GM18951 (cell line): ENCODE results near the gene XRCC3.
"Not testable (repeated sequence)": the region's sequence is repeated elsewhere in the genome, so short reads cannot be mapped to it uniquely, and the experiment has no call there.

Experiments
- POLR2A ChIP-seq: IDR thresholded peaks from 4 replicates; pipeline ENCODE4 v1.6.1; 2011; ENCODE audit warnings: mild to moderate bottlenecking; ENCODE audit not compliant: insufficient read length, insufficient read depth; ENCODE audit errors: extremely low read depth
- in situ Hi-C: fragments of 300-500 bp; cut with MboI; formaldehyde crosslinking; loops from one replicate; pipeline ENCODE4 v1.12.0; 2022; ENCODE audit warnings: low sequenced_read_pairs, mixed read lengths, inconsistent platforms; ENCODE audit not compliant: unreplicated experiment

Gene XRCC3

GRCh38 chr14:103662029-103662428 is 53.2 kb downstream of the XRCC3 start:
- in situ Hi-C loops = no loop called here
- no peak for TF ChIP-seq POLR2A

- in situ Hi-C loops = no loop called here
- no peak for TF ChIP-seq POLR2A
Measured at GRCh38 chr14:103659631-103660030, 55.6 kb downstream of the XRCC3 start.

- in situ Hi-C loops = no loop called here
- no peak for TF ChIP-seq POLR2A
Measured at GRCh38 chr14:103657471-103657870, 57.8 kb downstream of the XRCC3 start.

GRCh38 chr14:103656756-103657133 is 58.5 kb downstream of the XRCC3 start:
- no peak for TF ChIP-seq POLR2A
- in situ Hi-C loops = no loop called here

- in situ Hi-C loops = no loop called here
- TF ChIP-seq POLR2A = no peak
Measured at GRCh38 chr14:103656031-103656755, 59.1 kb downstream of the XRCC3 start.

GRCh38 chr14:103654619-103655018 is 60.6 kb downstream of the XRCC3 start:
- TF ChIP-seq POLR2A = no peak
- in situ Hi-C loops = no loop called here

- in situ Hi-C loops = no loop called here
- no peak for TF ChIP-seq POLR2A
Measured at GRCh38 chr14:103653805-103654204, 61.4 kb downstream of the XRCC3 start.

- in situ Hi-C loops = not testable (repeated sequence)
Measured at GRCh38 chr14:103653336-103653735, 61.9 kb downstream of the XRCC3 start.

- in situ Hi-C loops = no loop called here
- no peak for TF ChIP-seq POLR2A
Measured at GRCh38 chr14:103652806-103653205, 62.4 kb downstream of the XRCC3 start.

- in situ Hi-C loops = no loop called here
- TF ChIP-seq POLR2A = no peak
Measured at GRCh38 chr14:103651585-103651984, 63.7 kb downstream of the XRCC3 start.

GRCh38 chr14:103650213-103650612 is 65.0 kb downstream of the XRCC3 start:
- in situ Hi-C loops = no loop called here
- TF ChIP-seq POLR2A = no peak

- no peak for TF ChIP-seq POLR2A
- in situ Hi-C loops = no loop called here
Measured at GRCh38 chr14:103649001-103649400, 66.2 kb downstream of the XRCC3 start.
